Neuron (in vitro differentiated cells): ENCODE data around the gene NDUFA11.

Experiments
- H2AFZ ChIP-seq: one replicate; pipeline ENCODE4 v1.6.1; 2013; ENCODE audit warnings: low read depth, mild to moderate bottlenecking, inconsistent platforms, low read length, moderate library complexity
- H3K27me3 ChIP-seq: one replicate; pipeline ENCODE4 v1.6.1; 2013; ENCODE audit warnings: low read length; ENCODE audit not compliant: insufficient read depth
- H3K36me3 ChIP-seq: one replicate; pipeline ENCODE4 v1.6.1; 2013; ENCODE audit warnings: low read length; ENCODE audit not compliant: insufficient read depth
- H3K4me1 ChIP-seq: one replicate; pipeline ENCODE4 v1.6.1; 2013; ENCODE audit warnings: low read length; ENCODE audit not compliant: insufficient read depth
- H3K4me3 ChIP-seq: 2 replicates; pipeline ENCODE4 v1.5.1; 2013; ENCODE audit warnings: mild to moderate bottlenecking, low read length, moderate library complexity
- H3K9me3 ChIP-seq: one replicate; pipeline ENCODE4 v1.6.1; 2013; ENCODE audit warnings: low read length

The NDUFA11 gene

DNA sequence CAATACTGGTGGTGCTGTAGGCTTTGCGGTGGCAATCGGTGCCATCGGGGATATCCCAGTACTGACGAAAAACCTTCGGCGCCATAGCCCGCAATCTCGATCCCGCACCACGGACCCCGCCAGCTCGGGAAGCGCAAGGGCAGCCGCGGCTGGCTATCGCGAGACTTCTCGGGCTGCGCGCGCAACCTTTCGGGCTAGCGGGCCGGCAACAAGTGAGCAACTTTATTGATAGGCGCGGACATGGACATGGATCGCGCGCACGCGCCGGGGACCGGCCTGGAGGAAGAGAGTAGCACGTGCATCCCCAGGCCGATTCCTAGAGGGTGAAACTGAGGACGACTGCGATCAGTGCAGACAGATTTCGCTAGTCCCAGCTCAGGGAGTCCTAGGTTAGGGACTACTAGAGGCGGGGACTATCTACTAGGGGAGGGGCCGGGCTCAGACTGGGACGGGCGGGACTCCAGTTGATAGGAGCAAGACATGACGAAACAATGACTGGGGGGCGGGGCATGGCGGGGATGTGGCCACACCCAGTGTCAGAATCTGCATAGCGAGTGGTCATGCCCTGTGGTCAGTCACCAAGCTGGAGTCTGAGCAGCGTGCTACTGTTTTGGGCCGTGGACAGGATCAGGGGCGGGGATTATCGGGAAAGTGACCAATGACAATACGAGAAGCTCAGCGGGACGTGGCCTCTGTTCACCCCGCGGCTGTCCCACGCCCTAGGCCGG, at the start of gene NDUFA11:
Gene NDUFA11 (minus strand): TSS at position 167 of the 728 bp plus-strand sequence. CDS start 82 bp downstream, at position 85.
- no peaks in the 10 kb centered on the region for H3K27me3 ChIP-seq
- H3K36me3 ChIP-seq, result peaks cover 2% of the 10 kb centered on the region
- H2AFZ ChIP-seq, result peak within 1 kb of the TSS; percentile 82
- no peaks in the 10 kb centered on the region for H3K9me3 ChIP-seq
- peaks cover 8% of the 10 kb centered on the region for H3K4me1 ChIP-seq
- H3K4me3 ChIP-seq, result peak within 1 kb of the TSS; percentile 99

GRCh38 chr19:5953030-5953589, 49.5 kb upstream of the NDUFA11 start:
- Histone ChIP-seq H3K4me1 (peaks cover 56% of the 10 kb centered on the region), H3K9me3 (no peaks in the 10 kb centered on the region), H2AFZ (no peak overlapping the region), H3K4me3 (no peak overlapping the region), H3K36me3 (peaks cover 2% of the 10 kb centered on the region), H3K27me3 (no peaks in the 10 kb centered on the region)

- Histone ChIP-seq H3K4me1 (peaks cover 53% of the 10 kb centered on the region), H3K4me3 (no peak overlapping the region), H3K27me3 (no peaks in the 10 kb centered on the region)
Observed at GRCh38 chr19:5952193-5953029, 48.8 kb upstream of the NDUFA11 start.

DNA sequence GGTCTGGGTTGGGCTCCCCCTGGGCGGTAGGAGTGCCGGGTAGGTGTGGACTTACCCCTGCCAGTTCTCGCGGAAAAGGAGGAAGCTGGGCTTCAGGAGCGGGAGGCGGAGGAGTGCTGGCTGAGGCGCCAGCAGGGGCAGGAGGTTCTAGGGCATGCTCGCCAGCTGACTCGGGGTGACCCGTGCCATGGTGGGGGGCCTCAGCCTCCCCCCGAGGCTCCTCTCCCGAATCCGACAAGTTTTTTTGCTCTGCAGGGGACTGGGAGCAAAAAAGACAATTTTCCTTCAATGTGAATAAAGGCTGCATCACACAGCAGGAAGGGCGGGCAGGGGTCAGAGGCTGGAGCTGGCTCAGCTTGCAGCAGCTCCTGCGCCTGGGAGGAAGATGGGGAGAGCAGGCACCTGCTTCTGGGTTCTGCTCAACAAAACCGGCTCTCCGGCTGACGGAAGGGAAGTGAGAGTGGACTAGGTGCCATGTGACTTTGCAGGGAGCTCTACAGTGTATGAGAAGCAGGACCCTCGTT, 47.8 kb upstream of the NDUFA11 start:
- H3K27me3 ChIP-seq, result no peaks in the 10 kb centered on the region
- H3K4me3 ChIP-seq, result no peak overlapping the region
- no peaks in the 10 kb centered on the region for H3K9me3 ChIP-seq
- peaks cover 53% of the 10 kb centered on the region for H3K4me1 ChIP-seq
- no peak overlapping the region for H2AFZ ChIP-seq
- H3K36me3 ChIP-seq, result peaks cover 2% of the 10 kb centered on the region

More at GRCh38 chr19:5952193-5953029, 48.8 kb upstream of the NDUFA11 start:
- H3K9me3 ChIP-seq, result no peaks in the 10 kb centered on the region
- H2AFZ ChIP-seq, result no peak overlapping the region
- peaks cover 2% of the 10 kb centered on the region for H3K36me3 ChIP-seq

GRCh38 chr19:5950741-5951140, 47.2 kb upstream of the NDUFA11 start:
- Histone ChIP-seq H3K9me3 (no peaks in the 10 kb centered on the region), H3K4me3 (no peak overlapping the region), H3K4me1 (peaks cover 53% of the 10 kb centered on the region), H3K36me3 (peaks cover 2% of the 10 kb centered on the region), H3K27me3 (no peaks in the 10 kb centered on the region), H2AFZ (no peak overlapping the region)

DNA sequence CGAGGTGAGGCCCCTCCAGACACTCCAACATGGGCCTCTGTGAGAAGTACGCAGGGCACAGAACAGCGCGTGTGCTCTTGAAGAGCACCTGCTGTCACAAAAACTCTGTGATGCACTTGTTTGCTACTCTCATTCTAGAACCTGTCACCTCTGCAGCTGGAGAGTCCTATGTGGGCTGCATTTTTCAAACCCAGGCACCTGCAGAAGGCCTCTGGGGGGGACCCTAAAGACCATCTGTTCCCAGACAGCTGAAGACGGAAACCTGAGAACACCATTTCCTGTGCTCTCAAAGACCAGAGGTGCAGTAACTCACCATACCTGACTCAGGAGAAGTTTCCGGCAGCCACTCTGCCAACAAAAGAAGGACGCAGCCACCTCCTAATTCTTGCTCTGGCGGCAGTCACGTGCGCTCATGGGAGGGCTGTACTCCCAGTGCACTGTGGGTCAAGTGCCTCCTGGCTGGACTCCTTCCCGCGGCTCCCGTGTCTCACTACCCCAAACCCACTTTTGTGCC, 46.3 kb upstream of the NDUFA11 start:
- Histone ChIP-seq H3K4me1 (peaks cover 49% of the 10 kb centered on the region), H3K27me3 (no peaks in the 10 kb centered on the region), H3K9me3 (no peaks in the 10 kb centered on the region), H2AFZ (no peak overlapping the region), H3K36me3 (peaks cover 2% of the 10 kb centered on the region), H3K4me3 (no peak overlapping the region)

GRCh38 chr19:5948752-5949564, 45.4 kb upstream of the NDUFA11 start:
- no peaks in the 10 kb centered on the region for H3K9me3 ChIP-seq
- peaks cover 4% of the 10 kb centered on the region for H3K36me3 ChIP-seq
- no peak overlapping the region for H3K4me3 ChIP-seq
- H2AFZ ChIP-seq, result no peak overlapping the region
- no peaks in the 10 kb centered on the region for H3K27me3 ChIP-seq
- peaks cover 40% of the 10 kb centered on the region for H3K4me1 ChIP-seq

GRCh38 chr19:5947435-5947834, 43.8 kb upstream of the NDUFA11 start:
- Histone ChIP-seq H3K36me3 (peaks cover 4% of the 10 kb centered on the region), H3K4me1 (peaks cover 24% of the 10 kb centered on the region), H3K9me3 (no peaks in the 10 kb centered on the region), H2AFZ (no peak overlapping the region), H3K4me3 (no peak overlapping the region), H3K27me3 (no peaks in the 10 kb centered on the region)

GRCh38 chr19:5943623-5944022, 40.0 kb upstream of the NDUFA11 start:
- Histone ChIP-seq H3K9me3 (no peaks in the 10 kb centered on the region), H3K4me1 (peaks cover 3% of the 10 kb centered on the region), H3K27me3 (no peaks in the 10 kb centered on the region), H2AFZ (no peak overlapping the region), H3K4me3 (no peak overlapping the region), H3K36me3 (peaks cover 29% of the 10 kb centered on the region)

GRCh38 chr19:5943045-5943444, 39.5 kb upstream of the NDUFA11 start:
- Histone ChIP-seq H3K4me1 (peaks cover 3% of the 10 kb centered on the region), H3K36me3 (peaks cover 30% of the 10 kb centered on the region), H2AFZ (no peak overlapping the region), H3K9me3 (no peaks in the 10 kb centered on the region), H3K4me3 (no peak overlapping the region), H3K27me3 (no peaks in the 10 kb centered on the region)

GRCh38 chr19:5941673-5942072, 38.1 kb upstream of the NDUFA11 start:
- H3K36me3 ChIP-seq, result peaks cover 41% of the 10 kb centered on the region

More at GRCh38 chr19:5941673-5942072, 38.1 kb upstream of the NDUFA11 start:
- H3K4me1 ChIP-seq, result peaks cover 3% of the 10 kb centered on the region
- no peak overlapping the region for H2AFZ ChIP-seq
- no peaks in the 10 kb centered on the region for H3K27me3 ChIP-seq
- H3K4me3 ChIP-seq, result no peak overlapping the region
- H3K9me3 ChIP-seq, result no peaks in the 10 kb centered on the region
